OCI-M2 (cell line): Measurements from ENCODE around the gene NR5A1.

Experiments used
- DNase-seq: peaks from one replicate; lab custom pipeline; 2025; ENCODE audit not compliant: unreplicated experiment; lab: John Stamatoyannopoulos, UW

The NR5A1 gene

DNA sequence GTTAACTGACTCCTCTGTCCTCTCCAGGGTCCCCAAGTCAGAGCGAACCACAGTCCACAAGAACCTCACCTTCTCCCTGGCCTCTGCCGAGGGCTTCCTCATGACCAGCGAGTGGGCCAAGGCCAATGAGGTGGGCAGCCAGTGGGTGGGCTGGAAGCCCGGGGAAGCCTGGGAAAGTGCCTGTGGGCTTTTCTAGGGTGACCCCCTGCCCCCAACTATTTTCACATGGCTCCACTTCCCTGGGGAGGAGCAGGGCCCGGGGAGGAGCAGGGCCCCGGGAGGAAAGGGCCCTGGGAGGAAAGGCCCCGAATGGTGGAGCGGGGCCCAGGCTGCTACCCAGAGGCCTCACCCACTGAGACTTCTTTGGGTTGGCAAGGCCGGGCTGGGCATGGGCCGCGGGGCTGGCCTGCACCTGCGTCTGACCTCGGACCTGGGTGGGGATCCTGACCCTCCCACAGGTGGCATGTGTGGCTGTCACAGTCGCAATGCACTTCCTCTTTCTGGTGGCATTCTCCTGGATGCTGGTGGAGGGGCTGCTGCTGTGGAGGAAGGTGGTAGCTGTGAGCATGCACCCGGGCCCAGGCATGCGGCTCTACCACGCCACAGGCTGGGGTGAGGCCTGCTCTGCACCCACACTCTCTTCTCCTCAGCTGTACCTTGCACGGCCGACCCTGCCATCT is 39.0 kb downstream of the NR5A1 start:
- DNase-seq, result no peak

DNA sequence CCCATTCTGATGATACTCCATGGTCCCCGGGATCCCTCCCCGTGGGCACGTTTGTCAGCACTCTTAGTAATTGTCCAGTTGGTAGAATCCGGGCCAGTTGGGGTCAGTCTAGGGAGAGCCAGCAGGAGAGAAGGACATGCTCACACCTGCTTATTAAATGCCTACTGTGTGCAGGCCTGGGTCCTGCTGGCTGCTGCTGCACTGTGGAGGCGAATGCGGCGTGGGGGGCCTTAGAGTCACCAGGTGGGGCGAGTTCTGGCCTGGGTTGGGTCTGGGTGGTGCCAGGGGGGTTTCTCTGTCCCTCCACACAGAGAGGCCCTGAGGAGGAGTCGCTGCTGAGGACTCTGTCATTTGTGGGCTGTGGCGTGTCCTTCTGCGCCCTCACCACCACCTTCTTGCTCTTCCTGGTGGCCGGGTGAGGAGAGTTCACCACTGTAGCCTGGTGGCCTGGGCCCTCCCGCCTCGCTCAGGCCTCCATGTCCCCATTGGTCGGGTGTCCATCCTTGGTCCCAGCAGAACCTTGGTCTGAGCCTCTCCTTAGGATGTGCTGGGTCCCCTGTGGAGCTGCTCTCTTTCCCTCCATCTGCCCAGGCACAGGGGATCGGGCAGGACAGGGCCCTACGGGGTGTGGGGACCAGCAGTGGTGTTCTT is 39.7 kb downstream of the NR5A1 start:
- DNase-seq, result no peak

DNA sequence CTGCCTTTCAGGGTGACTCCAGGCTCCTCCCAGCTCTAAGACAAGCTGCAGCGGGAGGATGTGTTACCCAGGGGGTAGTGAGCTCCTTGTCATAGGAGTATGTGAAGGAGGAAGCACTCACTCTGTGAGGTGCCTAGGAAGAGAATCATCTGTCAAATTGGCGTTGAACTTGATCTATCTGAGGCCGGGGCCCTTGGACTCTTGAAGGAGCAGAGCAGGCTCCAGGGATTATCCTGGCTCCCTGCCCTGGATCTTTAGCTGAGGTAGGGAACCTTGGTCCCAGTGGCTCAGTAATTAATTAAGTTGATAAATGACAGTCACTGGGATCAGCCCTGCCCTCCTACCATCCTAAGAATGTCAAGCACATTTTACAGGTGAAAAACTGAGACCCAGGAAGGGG is 41.5 kb downstream of the NR5A1 start:
- no peak for DNase-seq

DNA sequence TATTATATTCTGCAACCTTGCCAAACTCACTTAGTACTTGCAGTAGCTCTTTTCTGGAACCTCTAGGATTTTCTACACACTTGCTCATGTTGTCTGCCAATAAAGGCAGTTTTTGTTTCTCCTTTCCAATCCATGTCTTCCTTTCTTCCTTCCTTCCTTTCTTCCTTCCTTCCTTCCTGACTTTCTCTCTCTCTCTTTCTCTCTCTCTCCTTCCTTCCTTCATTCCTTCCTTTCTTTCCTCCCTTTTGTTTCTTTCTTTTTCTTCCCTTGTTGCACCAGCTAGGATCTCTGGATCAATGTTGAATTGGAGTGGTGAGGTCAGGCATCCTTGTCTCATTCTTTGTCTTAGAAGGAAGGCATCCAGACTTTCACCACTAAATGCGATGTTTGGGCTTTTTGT is 44.5 kb downstream of the NR5A1 start:
- DNase-seq, result no peak

DNA sequence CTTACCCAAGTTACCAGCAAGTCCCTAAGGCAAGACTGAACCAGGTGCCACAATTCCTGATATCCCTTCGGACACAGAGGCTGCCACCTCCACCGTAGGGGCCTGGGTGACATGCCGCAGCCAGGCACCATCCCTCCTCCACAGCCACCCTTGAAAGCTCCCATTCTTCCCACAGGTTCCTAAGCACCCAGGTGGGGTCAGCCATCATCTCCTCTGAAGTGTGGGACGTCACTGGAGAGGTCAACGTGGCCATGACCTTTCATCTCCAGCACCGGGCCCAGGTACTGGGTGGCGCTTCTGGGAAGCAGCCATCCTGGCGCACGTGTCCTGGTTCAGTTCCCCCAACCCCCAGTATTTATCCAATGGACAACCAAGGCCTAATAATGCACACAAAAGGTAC is 48.8 kb downstream of the NR5A1 start:
- no peak for DNase-seq

DNA sequence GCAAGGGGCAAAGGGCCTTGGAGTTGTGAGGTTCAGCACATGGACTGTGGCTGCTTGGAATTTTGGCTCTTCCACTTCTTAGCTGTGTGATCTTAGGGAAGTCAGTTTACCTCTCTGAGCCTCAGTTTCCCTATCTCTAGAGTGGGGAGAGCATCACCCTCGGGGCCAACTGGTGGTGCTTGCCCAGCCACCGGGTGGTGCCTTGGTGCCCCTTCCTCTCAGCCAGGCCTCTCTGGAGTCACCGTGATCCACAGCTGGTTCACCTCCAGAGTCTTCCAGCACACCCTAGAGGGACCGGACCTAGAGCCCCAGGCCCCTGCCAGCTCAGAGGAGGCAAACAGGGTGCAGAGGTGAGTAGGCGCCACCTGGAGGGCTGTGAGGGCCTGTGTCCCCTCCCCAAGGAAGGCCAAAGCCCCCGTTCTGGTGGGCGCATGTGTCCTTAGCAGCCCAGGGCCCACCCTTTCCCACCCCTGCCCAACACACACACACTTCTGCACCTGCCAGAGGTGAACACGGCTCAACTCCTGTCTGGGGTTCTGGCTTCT is 49.2 kb downstream of the NR5A1 start:
- no peak for DNase-seq

DNA sequence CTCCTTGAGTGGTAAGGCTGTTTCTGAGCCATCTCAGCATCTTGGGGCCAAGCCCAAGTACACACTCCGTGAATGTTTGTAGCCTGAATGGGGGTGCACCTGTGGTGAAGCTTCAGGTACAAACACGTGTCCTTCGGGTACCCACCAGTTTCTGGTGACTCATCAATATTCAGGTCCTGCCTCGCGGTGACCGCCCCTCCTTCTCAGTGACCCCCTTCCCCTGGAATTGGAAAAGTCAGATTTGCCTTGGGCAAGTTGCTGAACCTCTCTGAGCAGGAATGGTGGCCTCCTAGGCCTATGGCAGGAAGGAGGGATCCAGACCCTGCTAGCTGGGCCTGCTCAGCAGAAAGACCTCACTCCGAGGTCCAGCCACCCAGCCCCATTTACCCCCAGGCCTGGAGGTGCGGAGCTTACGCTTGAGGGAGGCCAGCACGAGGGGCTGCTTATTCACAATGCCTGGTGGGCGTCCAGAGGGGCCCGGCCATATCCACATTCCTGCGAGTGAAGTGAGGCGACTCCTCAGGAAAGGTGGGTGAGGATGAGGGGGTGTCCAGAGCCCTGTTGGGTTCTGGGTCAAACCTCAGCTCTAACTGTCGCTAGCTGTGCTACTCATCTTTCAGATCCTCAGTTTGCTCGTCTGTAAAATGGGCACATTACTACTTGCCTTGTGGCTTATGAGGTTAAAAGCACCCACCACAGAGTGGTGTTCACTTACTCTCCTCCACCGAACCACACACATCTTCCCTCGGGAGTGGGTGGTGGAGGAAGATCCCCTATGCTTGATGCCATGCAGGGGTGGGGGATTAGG is 49.9 kb downstream of the NR5A1 start:
- DNase-seq, result no peak

DNA sequence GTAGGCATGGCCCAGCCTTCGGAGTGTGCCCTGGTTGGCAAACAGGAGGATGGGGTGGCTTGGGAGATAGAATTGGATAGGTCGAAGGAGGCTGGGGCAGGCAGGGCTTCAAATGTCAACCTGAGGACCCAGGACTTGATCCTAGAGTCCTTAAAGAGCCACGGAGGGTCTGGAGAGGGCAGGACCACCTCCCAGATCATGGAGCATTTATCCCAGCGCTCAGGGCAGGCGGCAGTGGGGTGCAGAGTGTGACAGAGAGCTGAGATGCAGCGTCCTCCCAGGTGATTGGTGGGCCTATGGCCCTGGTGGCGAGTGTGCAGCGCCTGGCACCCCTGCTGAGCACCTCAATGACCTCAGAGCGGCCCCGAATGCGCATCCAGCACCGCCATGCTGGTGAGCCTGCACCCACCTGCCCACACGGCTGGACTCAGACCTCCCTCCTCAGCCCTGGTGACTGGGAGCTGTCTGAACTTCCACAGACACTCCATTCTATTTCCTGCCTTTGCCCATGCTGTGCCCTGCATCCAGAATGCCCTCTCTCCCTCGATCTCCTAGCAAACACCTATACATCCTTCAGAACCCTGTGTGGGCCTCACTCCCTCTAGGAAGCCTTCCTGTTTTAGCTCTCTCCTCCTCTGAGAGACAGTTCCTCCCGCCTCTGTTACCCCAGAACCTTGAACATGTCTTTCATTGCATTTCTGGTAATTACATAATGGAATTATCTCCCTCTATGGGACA is 50.7 kb downstream of the NR5A1 start:
- DNase-seq, result no peak

DNA sequence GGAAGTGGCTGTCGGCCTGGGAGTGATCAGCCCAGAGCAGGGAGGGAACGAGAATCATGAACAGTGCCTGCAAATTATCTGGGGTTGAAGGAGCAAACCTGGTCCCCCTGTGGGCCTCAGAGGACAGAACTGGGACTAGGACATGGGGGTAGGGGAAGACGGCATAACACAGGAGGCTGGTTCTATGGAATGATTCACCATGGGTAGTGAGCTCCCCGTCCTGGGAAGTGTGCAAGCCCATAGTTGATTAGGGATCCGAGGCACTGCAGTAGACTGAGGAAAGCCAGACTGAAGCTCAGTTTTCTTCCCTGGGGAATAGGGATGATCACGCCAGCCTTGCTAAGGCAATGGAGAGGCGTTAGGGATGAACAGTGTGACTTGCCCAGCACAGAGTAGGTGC is 51.4 kb downstream of the NR5A1 start:
- DNase-seq, result no peak

DNA sequence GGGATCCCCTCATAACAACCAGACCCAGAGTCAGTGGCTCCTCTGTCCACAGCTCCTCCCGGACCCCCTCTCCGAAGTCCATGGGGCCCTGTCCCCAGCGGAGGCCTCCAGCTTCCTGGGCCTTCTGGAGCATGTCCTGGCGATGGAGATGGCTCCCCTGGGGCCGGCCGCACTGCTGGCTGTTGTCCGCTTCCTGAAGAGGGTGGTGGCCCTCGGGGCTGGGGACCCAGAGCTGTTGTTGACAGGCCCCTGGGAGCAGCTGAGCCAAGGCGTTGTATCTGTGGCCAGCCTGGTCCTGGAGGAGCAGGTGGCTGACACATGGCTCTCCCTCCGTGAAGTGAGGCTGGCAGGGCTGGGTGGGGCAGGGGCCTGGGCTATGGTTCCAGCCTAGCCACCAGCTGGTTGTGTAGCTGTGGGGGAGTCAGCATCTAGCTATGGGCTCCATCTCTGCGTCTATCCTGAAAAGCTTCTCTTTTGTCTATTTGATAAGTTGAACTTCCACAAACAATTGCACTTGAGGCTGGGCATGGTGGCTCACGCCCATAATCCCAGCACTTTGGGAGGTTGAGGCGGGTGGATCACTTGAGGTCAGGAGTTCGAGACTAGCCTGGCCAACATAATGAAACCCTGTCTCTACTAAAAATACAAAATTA is 52.3 kb downstream of the NR5A1 start:
- no peak for DNase-seq

DNA sequence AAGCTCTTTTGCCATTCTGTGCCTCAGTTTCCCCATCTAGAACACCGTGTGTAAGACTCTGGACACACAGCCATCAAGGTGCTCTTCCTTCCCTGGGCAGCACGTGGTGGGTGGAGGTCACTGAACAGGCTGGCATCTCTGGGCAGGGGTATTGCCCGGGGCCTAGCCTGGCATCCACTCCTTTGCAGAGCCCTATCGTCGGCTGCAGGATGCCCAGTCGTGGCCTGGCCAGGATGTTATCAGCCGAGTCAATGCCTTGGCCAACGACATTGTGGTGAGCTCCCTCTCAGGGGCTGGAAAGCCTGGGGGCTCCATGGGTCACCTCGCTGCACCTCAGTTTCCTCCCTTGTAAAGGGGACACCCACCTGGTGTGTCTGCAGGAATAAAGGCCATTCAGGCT is 52.9 kb downstream of the NR5A1 start:
- DNase-seq, result no peak

DNA sequence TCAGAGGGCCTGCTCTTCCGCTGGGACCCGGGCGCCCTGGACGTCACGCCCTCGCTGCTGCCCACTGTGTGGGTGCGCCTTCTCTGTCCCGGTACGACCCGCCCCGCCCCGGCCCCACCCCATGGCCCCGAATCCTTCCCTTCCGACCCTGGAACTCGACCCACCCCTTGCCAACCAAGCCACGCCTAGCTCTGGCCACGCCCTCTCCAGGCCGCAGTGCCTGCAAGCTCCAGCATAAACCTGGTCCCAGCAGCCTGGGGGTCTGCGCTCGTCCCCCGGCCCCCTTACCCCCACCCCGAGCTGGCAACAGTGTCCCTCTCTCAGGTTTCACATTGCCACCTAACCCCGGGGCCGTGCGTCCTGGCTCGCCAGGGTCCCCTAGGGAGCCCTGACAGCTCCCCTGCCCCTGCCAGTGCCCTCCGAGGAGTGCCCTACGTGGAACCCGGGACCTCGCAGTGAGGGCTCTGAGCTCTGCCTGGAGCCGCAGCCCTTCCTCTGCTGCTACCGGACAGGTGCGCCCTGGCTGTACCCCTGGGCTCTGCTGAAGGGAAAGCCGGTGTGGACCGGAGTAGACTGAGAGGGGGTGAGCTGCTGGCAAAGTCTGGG is 53.5 kb downstream of the NR5A1 start:
- DNase-seq, result no peak

DNA sequence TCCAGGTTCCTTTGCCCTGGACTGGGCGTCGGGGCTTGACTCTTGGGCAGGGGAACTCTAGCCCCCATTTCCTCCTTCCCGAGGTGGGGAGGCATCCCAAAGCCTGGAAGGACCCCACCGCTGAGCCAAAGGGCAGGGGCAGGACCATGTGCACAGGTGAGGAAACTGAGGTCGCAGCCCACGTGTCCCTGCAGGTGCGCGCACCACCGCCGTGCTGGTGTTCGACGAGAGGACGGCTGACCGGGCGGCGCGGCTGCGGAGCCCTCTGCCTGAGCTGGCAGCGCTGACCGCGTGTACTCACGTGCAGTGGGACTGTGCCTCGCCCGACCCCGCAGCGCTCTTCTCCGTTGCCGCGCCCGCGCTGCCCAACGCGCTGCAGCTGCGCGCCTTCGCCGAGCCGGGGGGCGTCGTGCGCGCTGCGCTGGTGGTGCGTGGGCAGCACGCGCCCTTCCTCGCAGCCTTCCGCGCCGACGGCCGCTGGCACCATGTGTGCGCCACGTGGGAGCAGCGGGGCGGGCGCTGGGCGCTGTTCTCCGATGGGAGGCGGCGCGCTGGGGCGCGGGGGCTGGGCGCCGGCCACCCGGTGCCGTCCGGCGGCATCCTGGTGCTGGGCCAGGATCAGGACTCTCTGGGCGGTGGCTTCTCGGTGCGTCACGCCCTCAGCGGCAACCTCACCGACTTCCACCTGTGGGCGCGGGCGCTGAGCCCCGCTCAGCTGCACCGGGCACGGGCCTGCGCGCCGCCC is 54.2 kb downstream of the NR5A1 start:
- DNase-seq, result no peak

DNA sequence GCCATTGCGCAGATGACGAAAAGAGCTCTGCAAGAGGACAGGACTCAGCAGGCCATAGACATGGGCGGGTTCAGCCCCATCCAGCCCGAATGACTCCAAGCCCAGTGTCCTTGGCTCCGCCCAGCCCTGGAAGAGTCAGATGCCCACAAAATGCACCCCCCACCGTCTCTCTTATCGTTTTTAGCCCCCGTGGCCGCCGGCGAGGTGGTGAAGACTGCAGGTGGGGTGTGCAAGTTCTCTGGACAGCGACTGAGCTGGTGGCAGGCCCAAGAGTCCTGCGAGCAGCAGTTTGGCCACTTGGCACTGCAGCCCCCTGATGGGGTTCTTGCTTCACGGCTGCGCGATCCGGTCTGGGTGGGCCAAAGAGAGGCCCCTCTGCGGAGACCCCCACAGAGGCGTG is 54.9 kb downstream of the NR5A1 start:
- DNase-seq, result no peak

DNA sequence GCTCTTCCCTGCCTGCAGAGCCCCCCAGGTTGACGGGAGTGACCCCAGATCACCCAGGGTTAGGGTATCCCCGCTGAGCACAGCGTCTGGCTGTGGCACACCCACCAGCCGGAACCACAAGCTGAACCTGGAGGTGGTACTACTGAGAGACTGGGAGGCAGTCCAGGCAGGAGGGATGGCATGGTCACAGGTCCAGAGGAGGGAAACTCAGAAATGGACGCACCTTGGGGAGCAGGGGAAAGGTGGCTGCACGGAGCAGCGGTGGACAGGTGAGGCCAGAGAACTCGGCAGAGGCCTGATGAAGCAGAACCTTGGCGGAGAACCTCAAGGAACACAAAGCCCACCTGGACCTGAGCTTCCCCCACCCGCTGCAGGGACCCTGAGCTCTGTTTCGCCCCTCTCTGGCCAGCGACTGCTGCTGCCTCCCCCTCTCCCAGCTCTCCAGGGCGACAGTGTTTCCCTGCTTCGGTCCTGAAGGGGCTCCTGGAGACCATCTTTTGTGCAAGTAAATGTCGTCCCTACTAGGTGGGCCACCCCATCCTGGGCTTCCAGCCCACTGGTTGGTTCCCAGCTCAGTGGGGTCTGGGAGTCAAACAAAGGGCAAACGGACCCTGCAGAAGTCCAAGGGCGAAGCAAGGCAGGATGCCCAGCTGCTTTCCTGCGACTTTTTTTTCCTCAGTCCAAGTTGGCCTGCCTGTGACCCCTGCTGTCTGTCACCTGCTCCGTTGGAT is 56.1 kb downstream of the NR5A1 start:
- DNase-seq, result no peak

DNA sequence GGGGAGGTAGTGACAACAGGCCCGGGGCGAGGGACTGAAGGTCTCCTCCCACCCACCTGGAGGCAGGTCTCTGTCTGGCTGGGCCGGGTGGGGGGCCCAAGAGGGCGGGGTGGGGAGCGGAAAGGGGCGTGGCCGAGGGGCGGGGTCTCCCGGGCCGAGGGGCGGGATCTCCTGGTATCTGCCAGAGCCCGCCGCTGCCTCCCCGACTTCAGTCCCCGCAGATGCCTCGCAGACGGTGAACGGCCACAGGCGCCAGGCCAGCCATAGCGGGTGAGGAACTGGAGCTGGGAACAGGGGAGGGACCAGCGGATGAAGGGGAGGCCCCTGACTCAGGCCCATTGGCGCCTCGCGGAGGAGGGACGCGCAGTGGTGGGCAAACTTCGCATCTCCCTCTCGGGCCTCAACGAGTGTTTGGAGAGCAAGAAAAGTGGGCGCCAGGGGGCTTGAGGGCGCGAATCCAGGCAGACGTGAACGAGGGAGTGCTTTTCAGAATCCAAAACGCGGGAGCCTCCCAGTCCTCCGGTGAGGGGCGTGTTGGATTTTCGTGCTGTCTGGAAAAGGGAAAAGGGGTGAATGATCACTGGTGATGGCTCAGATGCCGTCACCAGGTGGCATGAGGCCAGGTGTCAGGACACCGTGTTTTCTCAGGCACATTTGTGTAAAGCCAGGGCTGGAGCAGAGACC is 56.8 kb downstream of the NR5A1 start, which contains the start of gene ADGRD2:
TSS of gene ADGRD2 (plus strand) at position 211 of the 684 bp plus-strand sequence. CDS start 1,216 bp downstream, outside the sequence.
- no peak for DNase-seq

DNA sequence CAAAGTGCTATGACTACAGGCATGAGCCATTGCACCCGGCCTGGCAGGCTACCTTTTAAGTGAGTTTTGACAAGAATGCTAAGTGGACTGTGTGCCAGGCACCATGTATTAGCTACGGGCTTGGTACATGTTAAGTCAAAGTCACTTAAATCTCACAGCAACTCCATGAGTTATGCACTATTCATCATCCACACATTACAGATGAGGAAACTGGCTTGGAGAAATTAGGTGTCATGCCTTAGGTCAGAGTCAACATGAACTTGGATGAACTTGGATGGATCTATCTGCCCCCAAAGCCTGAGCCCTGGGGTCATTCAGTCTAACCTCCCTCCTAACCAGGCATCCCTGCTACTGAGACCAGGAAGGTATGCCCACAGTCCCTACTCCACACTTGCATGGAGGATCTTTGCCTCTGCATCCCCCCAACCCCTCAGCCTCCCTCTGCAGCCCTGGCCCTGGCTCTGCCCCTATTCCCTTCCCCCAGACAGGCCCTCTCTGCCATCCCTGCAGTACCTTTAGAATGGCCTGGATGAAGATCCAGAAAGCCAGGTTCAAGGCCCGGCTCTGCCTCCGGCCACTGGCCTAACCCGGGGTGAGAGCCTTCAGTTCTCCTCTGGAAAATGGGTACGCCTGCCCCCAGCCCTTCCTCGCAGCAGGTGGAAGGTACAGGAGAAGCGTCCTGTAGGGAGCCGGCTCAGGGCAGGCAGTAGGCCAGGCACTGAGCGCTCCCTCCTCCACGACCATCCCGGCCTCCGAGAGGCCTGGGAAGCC is 57.6 kb downstream of the NR5A1 start:
- no peak for DNase-seq
